ENCODE results near the gene PRMT7. TPM values are rescaled to one million over a fixed set of nuclear protein-coding genes. Genes with fewer than 3 reads are reported as not detected.
A peak's percentile ranks its signal among the peaks of the same experiment; 100 is the strongest.

Gene PRMT7
- total RNA-seq, 3 donors from 2014 or later, result 31.0 to 42.2 (median 41.0) TPM

- Histone ChIP-seq H3K4me1 (ENCODE audit: low read depth) (no peaks in the 10 kb centered on the region), H3K9me3 (no peaks in the 10 kb centered on the region), H3K4me3 (no peak overlapping the region), H3K36me3 (ENCODE audit: low read depth) (no peaks in the 10 kb centered on the region)
- TF ChIP-seq CTCF (IDR thresholded peaks at IDR 0.05), result no peak
- DNase-seq, result peak in 1 of 3 donors; percentile 22
- intact Hi-C loops (cut with DNase I, micrococcal nuclease), result no loop called here
- ATAC-seq, result no peak
Measured at GRCh38 chr16:68375801-68376536, 65.2 kb downstream of the PRMT7 start.

- ATAC-seq (no peak), DNase-seq (peak in 1 of 3 donors; percentile 29)
- Histone ChIP-seq H3K36me3 (ENCODE audit: low read depth) (no peaks in the 10 kb centered on the region), H3K4me3 (no peak overlapping the region), H3K4me1 (ENCODE audit: low read depth) (no peaks in the 10 kb centered on the region), H3K9me3 (no peaks in the 10 kb centered on the region)
- TF ChIP-seq CTCF (IDR thresholded peaks at IDR 0.05), result no peak
- intact Hi-C loops (cut with DNase I, micrococcal nuclease), result no loop called here
Measured at GRCh38 chr16:68376590-68376989, 65.8 kb downstream of the PRMT7 start.

- Histone ChIP-seq H3K4me1 (ENCODE audit: low read depth) (peaks cover 5% of the 10 kb centered on the region), H3K4me3 (no peak overlapping the region), H3K9me3 (no peaks in the 10 kb centered on the region), H3K36me3 (ENCODE audit: low read depth) (no peaks in the 10 kb centered on the region)
- DNase-seq, result peak in 1 of 3 donors; percentile 41
- intact Hi-C loops (cut with DNase I, micrococcal nuclease), result no loop called here
- no peak for ATAC-seq
- TF ChIP-seq CTCF (IDR thresholded peaks at IDR 0.05), result no peak
Measured at GRCh38 chr16:68377221-68377620, 66.4 kb downstream of the PRMT7 start.

DNA sequence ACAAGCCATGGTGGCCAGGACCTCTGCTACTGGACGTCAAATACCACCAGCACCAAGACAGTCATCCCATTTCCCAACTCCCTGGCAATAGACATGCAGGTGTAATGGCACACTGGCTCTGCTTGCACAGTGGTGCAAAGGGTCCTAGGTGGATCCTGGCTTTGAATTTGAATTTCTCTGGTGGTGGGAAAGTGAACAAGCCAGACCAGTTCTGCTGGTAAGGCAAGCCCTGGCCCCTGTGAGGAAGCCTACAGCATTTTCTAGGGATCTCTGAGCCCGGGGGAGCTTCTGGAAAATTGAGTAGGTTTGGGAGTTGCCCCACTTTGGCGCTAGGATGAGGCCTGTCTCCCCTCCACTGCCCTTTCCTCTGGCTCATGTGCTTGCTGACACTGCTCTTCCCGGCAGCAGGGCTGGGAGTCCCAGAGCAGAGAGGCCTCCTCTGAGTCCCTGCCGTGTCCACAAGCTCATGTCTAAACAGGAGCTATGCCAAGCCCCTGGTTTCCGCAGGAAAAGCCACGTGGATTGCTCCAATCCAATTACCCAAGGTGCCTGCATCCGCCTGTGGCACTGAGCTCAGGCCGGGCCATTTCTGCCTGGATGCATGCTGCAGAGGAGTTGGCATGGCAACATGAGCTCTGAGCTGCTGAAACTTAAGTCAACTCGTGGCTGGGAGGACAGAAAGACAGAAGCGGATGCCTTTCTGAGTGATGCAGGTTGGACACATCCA lies 67.0 kb downstream of the PRMT7 start:
- no peak for TF ChIP-seq CTCF (IDR thresholded peaks at IDR 0.05)
- no peaks in the 10 kb centered on the region for H3K36me3 ChIP-seq (ENCODE audit: low read depth)
- peaks cover 11% of the 10 kb centered on the region for H3K4me1 ChIP-seq (ENCODE audit: low read depth)
- no peak for ATAC-seq
- intact Hi-C loops (cut with DNase I, micrococcal nuclease), result no loop called here
- DNase-seq, result peak in 1 of 3 donors; percentile 25
- H3K9me3 ChIP-seq, result no peaks in the 10 kb centered on the region
- H3K4me3 ChIP-seq, result no peak overlapping the region

- Histone ChIP-seq H3K36me3 (ENCODE audit: low read depth) (no peaks in the 10 kb centered on the region), H3K4me3 (no peak overlapping the region), H3K9me3 (no peaks in the 10 kb centered on the region), H3K4me1 (ENCODE audit: low read depth) (peaks cover 20% of the 10 kb centered on the region)
- DNase-seq, result no peak
- TF ChIP-seq CTCF (IDR thresholded peaks at IDR 0.05), result no peak
- intact Hi-C loops (cut with DNase I, micrococcal nuclease), result no loop called here
- ATAC-seq, result no peak
Measured at GRCh38 chr16:68378436-68379415, 67.9 kb downstream of the PRMT7 start.

All from mucosa of descending colon (tissue), 3 donors.